NCI-H2029 (cell line): ENCODE measurements around the gene SIN3A.
A peak's percentile ranks its signal among the peaks of the same experiment; 100 is the strongest.
"Not testable (repeated sequence)": the region's sequence is repeated elsewhere in the genome, so short reads cannot be mapped to it uniquely, and the experiment has no call there.

Source experiments
- DNase-seq: peaks from one replicate; lab custom pipeline; 2025; lab: John Stamatoyannopoulos, UW

Gene SIN3A

DNA sequence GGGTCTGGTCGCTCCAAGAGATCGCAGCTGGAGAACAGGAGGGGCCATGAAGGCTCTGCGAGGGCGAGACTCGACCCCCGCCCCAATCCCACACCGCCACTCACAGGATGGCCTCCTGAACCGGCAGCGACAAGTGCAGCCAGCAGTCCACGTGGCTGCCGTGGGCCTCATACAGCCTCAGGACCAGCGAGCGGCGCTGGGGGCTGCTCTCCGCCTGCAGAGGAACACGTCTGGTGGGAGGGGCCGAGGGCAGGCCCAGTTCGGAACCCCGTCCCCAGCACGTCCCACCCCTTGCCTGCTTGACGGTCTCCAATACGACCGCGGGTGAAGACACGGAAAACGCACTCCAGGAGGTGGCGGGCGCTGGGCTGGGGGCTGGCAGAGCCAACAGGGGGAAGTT lies 95.5 kb downstream of the SIN3A start:
- DNase-seq, result no peak

DNA sequence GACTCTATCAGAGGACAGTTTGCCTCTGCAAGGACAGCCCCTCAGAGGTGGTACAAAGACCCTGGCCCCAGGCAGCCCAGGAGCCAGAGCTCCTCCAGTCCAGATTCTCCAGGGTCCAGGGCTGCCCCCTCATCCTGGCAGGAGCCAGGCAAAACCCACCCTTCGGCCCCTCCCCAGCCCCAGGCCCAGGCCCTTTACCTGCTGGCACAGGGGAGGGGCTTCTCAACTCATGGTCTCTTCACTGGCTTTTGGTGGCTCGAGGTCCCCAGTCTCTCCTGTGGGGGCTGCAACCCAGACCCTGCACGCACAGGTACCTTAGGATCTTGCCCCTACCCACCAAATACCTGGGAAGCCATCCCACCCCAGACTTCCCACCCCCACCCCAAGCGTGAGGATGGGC lies 96.1 kb downstream of the SIN3A start:
- no peak for DNase-seq

DNA sequence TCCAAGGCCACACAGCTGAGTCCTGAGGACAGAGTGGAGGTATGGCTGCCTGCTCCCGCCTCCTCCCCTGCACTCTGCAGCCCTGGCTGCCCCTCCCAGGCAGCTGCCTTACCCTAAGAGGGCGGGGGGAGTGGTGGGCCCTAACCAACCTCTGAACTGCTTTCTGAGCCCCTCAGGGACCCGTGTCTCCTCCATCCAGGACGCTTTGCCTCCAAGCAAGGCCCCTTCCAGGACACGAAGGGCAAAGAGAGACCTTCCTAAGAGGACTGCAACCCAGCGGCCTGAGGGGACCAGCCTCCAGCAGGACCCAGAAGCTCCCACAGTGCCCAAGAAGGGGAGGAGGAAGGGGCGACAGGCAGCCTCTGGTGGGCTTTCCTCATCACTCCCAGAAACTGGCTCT lies 97.0 kb downstream of the SIN3A start:
- no peak for DNase-seq

DNA sequence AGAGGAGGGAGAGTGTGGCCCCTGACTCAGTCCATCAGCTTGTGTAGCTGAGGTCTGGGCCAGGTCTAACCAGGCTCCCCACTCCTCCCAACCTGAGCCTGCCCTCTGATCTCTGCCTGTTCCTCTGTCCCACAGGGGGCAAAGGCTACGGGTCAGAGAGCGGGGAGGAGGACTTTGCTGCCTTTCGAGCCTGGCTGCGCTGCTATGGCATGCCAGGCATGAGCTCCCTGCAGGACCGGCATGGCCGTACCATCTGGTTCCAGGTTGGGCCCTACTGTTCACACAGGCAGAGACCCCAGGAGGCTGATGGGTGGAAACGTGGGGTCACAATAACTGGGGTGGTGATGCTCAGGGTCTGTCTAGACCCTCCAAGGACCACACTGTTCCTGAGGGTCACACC lies 97.9 kb downstream of the SIN3A start:
- DNase-seq, result no peak

DNA sequence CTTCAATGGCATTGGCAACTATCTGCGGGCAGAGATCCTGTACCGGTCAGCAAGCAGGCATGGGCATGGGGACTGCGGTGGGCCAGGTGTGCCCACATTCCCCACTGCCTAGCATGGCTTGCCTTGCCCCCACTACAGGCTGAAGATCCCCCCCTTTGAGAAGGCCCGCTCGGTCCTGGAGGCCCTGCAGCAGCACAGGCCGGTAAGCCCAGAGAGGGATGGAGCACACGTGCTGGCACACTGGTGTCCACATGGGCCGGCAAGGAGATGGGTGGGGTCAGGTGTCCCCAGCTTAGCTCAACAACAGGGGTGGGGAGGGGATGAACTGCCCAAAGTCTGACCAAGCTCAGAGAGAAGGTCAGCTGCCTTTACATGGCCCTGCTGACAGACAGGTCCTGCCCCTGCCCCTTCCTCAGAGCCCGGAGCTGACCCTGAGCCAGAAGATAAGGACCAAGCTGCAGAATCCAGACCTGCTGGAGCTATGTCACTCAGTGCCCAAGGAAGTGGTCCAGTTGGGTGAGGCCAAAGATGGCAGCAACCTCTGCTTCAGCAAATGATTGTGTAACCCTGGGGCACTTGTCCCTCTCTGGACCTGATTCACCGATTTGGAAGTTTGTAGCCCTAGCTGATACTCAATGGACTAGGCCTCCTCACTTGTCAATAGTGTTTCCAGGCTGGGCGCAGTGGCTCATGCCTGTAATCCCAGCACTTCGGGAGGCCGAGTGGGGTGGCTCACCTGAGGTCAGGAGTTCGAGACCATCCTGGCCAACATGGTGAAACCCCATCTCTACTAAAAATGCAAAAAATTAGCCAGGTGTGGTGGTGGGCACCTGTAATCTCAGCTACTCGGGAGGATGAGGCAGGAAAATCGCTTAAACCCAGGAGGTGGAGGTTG lies 99.1 kb downstream of the SIN3A start:
- DNase-seq, result no peak

- no peak for DNase-seq
Measured at GRCh38 chr15:75350601-75351361, 100.7 kb downstream of the SIN3A start.

- no peak for DNase-seq
Measured at GRCh38 chr15:75349851-75350588, 101.5 kb downstream of the SIN3A start.

DNA sequence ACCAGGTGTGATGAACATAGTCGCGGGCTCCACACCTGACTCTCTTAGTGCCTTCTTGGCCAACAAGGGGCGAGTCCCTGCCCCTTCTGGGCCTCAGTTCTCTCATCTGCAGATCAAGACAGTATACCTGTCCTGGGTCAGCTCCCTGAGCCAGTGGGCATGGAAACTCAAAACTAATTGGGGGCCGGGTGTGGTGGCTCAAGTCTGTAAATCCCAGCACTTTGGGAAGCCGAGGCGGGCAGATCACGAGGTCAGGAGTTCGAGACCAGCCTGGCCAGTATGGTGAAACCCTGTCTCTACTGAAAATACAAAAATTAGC lies 102.2 kb downstream of the SIN3A start:
- DNase-seq, result not testable (repeated sequence)

- DNase-seq, result no peak
Measured at GRCh38 chr15:75348562-75349350, 102.7 kb downstream of the SIN3A start.

- no peak for DNase-seq
Measured at GRCh38 chr15:75348034-75348561, 103.4 kb downstream of the SIN3A start.

DNA sequence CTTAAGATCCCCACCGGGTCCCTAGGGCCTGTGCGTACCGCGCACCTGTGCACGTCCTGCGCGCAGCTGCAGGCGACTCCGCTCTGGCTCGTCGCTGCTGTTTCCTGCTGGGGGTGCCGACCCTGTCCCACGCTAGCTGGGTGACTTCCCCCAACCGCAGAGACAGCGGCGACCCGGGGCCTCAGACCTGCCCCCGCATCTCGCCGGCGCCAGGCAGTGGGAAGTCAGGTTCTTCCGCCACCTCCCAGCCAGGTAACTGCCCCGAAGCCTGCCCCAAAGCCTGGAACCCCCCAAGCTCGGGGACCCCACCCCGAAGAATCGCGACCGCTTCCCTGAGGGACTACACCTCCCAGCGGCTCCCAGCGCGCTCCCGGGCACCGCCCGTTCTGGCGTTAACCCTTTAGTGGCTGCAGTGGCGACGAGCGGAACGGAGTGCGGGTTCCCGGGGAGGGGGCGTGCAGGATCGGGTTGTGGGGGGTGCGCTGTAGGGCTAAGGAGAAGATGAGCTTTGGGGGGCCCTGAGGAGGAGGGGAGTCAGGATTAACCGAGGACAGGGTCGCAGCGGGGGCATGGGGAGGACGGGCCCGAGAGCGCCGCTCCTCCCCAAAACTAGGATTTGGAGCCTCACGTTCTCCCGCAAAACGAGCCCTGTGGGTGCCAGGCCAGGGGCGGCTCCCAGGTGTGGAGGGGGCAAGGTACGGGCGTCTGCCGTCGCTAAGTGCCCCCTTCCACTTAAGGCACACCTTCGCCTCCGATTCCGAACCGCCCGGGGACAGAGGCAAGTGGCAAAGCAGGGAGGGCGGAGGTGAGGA lies 104.1 kb downstream of the SIN3A start:
- DNase-seq, result no peak

DNA sequence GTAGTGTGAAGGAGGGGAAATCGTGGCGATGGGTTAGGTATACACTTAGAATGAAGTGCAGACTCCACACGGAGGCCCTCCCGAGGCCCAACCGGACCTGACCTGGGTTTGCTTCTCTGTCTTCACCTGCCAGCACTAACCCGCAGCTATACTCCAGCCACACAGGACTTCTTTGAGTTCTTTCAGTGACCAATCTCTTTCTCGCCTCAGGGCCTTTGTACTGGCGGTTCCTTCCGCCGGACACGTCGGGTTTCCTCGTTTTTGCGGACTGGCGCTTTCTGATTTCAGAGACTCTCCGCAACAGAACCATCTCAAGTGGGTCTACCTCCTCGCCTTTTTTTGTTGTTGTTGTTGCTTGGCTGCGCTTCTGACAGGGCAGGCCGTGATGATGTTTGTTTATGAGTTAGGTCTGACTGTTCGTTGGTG lies 104.7 kb downstream of the SIN3A start, which contains the start of gene NEIL1:
TSS of gene NEIL1 (plus strand) at position 244 of the 426 bp plus-strand sequence. CDS start 1,867 bp downstream, outside the sequence.
- DNase-seq, result no peak

- DNase-seq, result peak; percentile 7
Measured at GRCh38 chr15:75343953-75344352, 107.5 kb downstream of the SIN3A start.

GRCh38 chr15:75342221-75342620 lies 109.3 kb downstream of the SIN3A start:
- DNase-seq, result no peak

GRCh38 chr15:75339531-75340240 lies 111.8 kb downstream of the SIN3A start:
- no peak for DNase-seq

GRCh38 chr15:75338661-75339240 lies 112.7 kb downstream of the SIN3A start:
- no peak for DNase-seq

DNA sequence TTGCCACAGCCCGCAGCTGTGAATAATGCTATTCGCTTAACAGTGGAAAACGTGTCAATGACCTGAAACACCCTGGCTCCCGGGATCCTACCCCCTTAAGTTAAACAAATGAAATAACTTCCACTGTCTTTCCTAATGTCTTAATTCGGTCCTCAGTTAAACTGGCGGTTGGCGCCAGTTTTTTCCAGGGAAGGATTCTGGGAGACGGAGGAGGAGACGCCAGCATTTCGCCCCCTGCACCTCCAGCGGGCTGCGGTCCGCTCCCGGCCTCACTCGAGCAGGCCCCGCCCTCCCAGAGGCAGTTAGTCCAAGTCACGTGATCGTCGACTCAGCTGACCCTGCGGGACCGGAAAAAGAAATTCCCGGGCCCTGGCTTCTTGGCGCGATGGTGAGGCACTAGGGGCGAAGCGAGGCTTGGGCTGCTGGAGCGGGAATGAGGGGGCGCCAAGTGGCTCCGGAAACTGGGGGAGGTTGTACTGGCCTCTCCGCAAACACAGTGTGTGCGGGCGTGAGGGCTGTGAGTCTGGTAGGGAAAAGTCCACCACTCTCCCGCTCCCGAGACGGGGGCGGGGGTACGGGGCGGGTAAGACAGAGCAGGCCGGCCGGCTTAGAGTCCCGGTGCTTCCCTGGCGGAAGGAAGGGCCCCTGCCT lies 115.7 kb downstream of the SIN3A start, which contains the start of gene COMMD4:
TSS of gene COMMD4 (plus strand) at position 359 of the 651 bp plus-strand sequence. CDS start at position 386, 27 bp downstream.
- DNase-seq, result peak; percentile 90

GRCh38 chr15:75335313-75335704 lies 116.2 kb downstream of the SIN3A start:
- DNase-seq, result no peak
